ENCODE results near the gene CCL14.

Gene CCL14

GRCh38 chr17:36001110-36001771 is 14.7 kb upstream of the CCL14 start, which contains the start of gene CCL15:
TSS of gene CCL15 (minus strand) at chr17:36001553. CDS start at chr17:36001492, 61 bp downstream.
- H3K18ac ChIP-seq (ENCODE audit: low read length) = no peak within 1 kb of the TSS
- H3K4ac ChIP-seq (ENCODE audit: low read depth, low read length) = no peak within 1 kb of the TSS
- H3K79me2 ChIP-seq (ENCODE audit: control insufficient read depth, insufficient read depth, low read length, poor library complexity) = no peaks in the 10 kb centered on the region
- no peak within 1 kb of the TSS for H3K27ac ChIP-seq (ENCODE audit: low read depth, low read length)
- no peak within 1 kb of the TSS for H2BK12ac ChIP-seq (ENCODE audit: low read length)
- H3K23ac ChIP-seq (ENCODE audit: low read length) = no peak within 1 kb of the TSS
- no peak within 1 kb of the TSS for H3K4me3 ChIP-seq (ENCODE audit: low read depth, low read length)
- H3K14ac ChIP-seq (ENCODE audit: low read length) = no peak within 1 kb of the TSS
- H2AK5ac ChIP-seq (ENCODE audit: low read length) = no peak within 1 kb of the TSS
- no peak within 1 kb of the TSS for H2BK120ac ChIP-seq (ENCODE audit: insufficient read depth, low read length, poor library complexity)
- no peak for DNase-seq
- no peaks in the 10 kb centered on the region for H3K27me3 ChIP-seq (ENCODE audit: insufficient read depth, low read length)
- no peak within 1 kb of the TSS for H4K12ac ChIP-seq (ENCODE audit: low read depth, low read length)
- H3K36me3 ChIP-seq (ENCODE audit: control insufficient read depth in 1 of 2, insufficient read depth in 2 of 2, low read length in 2 of 2) = no peaks in the 10 kb centered on the region
- peak within 1 kb of the TSS; percentile 4 for H3K9ac ChIP-seq (ENCODE audit: low read length)
- no peaks in the 10 kb centered on the region for H3K4me1 ChIP-seq (ENCODE audit: control insufficient read depth in 1 of 2, insufficient read depth in 2 of 2, low read length in 2 of 2)
- H4K91ac ChIP-seq (ENCODE audit: low read depth, low read length) = no peak within 1 kb of the TSS
- H4K8ac ChIP-seq (ENCODE audit: low read depth, low read length) = no peak within 1 kb of the TSS
- H3K9me3 ChIP-seq (ENCODE audit: insufficient read depth, low read depth, low read length) = no peaks in the 10 kb centered on the region
- H2AFZ ChIP-seq (ENCODE audit: insufficient read depth, low read length, poor library complexity) = no peak within 1 kb of the TSS
- H3K79me1 ChIP-seq (ENCODE audit: low read length) = no peaks in the 10 kb centered on the region
- H3K4me2 ChIP-seq (ENCODE audit: low read length) = no peak within 1 kb of the TSS
- H2BK5ac ChIP-seq (ENCODE audit: low read depth, low read length, poor library complexity) = no peak within 1 kb of the TSS
- no CpG with 5 or more reads among the region's 6 CpGs for WGBS (ENCODE audit: extremely low coverage, insufficient coverage, insufficient read length)

- Histone ChIP-seq H3K9ac (ENCODE audit: low read length) (no peak overlapping the region), H3K4me2 (ENCODE audit: low read length) (no peak overlapping the region), H3K27ac (ENCODE audit: low read depth, low read length) (no peak overlapping the region), H3K79me1 (ENCODE audit: low read length) (no peaks in the 10 kb centered on the region), H4K12ac (ENCODE audit: low read depth, low read length) (no peak overlapping the region), H2AFZ (ENCODE audit: insufficient read depth, low read length, poor library complexity) (no peak overlapping the region), H3K4me3 (ENCODE audit: low read depth, low read length) (no peak overlapping the region), H2AK5ac (ENCODE audit: low read length) (no peak overlapping the region), H2BK5ac (ENCODE audit: low read depth, low read length, poor library complexity) (no peak overlapping the region), H3K27me3 (ENCODE audit: insufficient read depth, low read length) (no peaks in the 10 kb centered on the region), H4K8ac (ENCODE audit: low read depth, low read length) (no peak overlapping the region), H3K79me2 (ENCODE audit: control insufficient read depth, insufficient read depth, low read length, poor library complexity) (no peaks in the 10 kb centered on the region), H3K36me3 (ENCODE audit: control insufficient read depth in 1 of 2, insufficient read depth in 2 of 2, low read length in 2 of 2) (no peaks in the 10 kb centered on the region), H2BK120ac (ENCODE audit: insufficient read depth, low read length, poor library complexity) (no peak overlapping the region), H3K18ac (ENCODE audit: low read length) (no peak overlapping the region), H4K91ac (ENCODE audit: low read depth, low read length) (no peak overlapping the region), H3K23ac (ENCODE audit: low read length) (no peak overlapping the region), H3K4me1 (ENCODE audit: control insufficient read depth in 1 of 2, insufficient read depth in 2 of 2, low read length in 2 of 2) (no peaks in the 10 kb centered on the region), H3K9me3 (ENCODE audit: insufficient read depth, low read depth, low read length) (no peaks in the 10 kb centered on the region), H3K14ac (ENCODE audit: low read length) (no peak overlapping the region), H2BK12ac (ENCODE audit: low read length) (no peak overlapping the region), H3K4ac (ENCODE audit: low read depth, low read length) (no peak overlapping the region)
- WGBS (ENCODE audit: extremely low coverage, insufficient coverage, insufficient read length) = no CpG with 5 or more reads among the region's 6 CpGs
- DNase-seq = no peak
Measured at GRCh38 chr17:36000732-36001109, 14.2 kb upstream of the CCL14 start.

- H3K4me1 ChIP-seq (ENCODE audit: control insufficient read depth in 1 of 2, insufficient read depth in 2 of 2, low read length in 2 of 2) = no peaks in the 10 kb centered on the region
- no peaks in the 10 kb centered on the region for H3K79me2 ChIP-seq (ENCODE audit: control insufficient read depth, insufficient read depth, low read length, poor library complexity)
- no CpG with 5 or more reads among the region's 1 CpG for WGBS (ENCODE audit: extremely low coverage, insufficient coverage, insufficient read length)
Measured at GRCh38 chr17:35998756-35999155, 12.2 kb upstream of the CCL14 start.

GRCh38 chr17:35998018-35998545 is 11.6 kb upstream of the CCL14 start:
- DNase-seq = no peak

More at GRCh38 chr17:35998756-35999155, 12.2 kb upstream of the CCL14 start:
- no peaks in the 10 kb centered on the region for H3K9me3 ChIP-seq (ENCODE audit: insufficient read depth, low read depth, low read length)
- no peaks in the 10 kb centered on the region for H3K27me3 ChIP-seq (ENCODE audit: insufficient read depth, low read length)
- no peak overlapping the region for H2BK120ac ChIP-seq (ENCODE audit: insufficient read depth, low read length, poor library complexity)
- no peak for DNase-seq
- H3K9ac ChIP-seq (ENCODE audit: low read length) = no peak overlapping the region
- H3K23ac ChIP-seq (ENCODE audit: low read length) = no peak overlapping the region
- H3K79me1 ChIP-seq (ENCODE audit: low read length) = no peaks in the 10 kb centered on the region
- H2AFZ ChIP-seq (ENCODE audit: insufficient read depth, low read length, poor library complexity) = no peak overlapping the region
- no peak overlapping the region for H3K14ac ChIP-seq (ENCODE audit: low read length)
- no peak overlapping the region for H3K27ac ChIP-seq (ENCODE audit: low read depth, low read length)
- no peak overlapping the region for H3K4me2 ChIP-seq (ENCODE audit: low read length)
- H3K36me3 ChIP-seq (ENCODE audit: control insufficient read depth in 1 of 2, insufficient read depth in 2 of 2, low read length in 2 of 2) = no peaks in the 10 kb centered on the region
- no peak overlapping the region for H3K18ac ChIP-seq (ENCODE audit: low read length)
- no peak overlapping the region for H2AK5ac ChIP-seq (ENCODE audit: low read length)
- no peak overlapping the region for H4K12ac ChIP-seq (ENCODE audit: low read depth, low read length)
- H3K4me3 ChIP-seq (ENCODE audit: low read depth, low read length) = no peak overlapping the region
- H2BK12ac ChIP-seq (ENCODE audit: low read length) = no peak overlapping the region
- H3K4ac ChIP-seq (ENCODE audit: low read depth, low read length) = no peak overlapping the region
- no peak overlapping the region for H4K8ac ChIP-seq (ENCODE audit: low read depth, low read length)
- H4K91ac ChIP-seq (ENCODE audit: low read depth, low read length) = no peak overlapping the region
- H2BK5ac ChIP-seq (ENCODE audit: low read depth, low read length, poor library complexity) = no peak overlapping the region

More at GRCh38 chr17:35998018-35998545, 11.6 kb upstream of the CCL14 start:
- no peak overlapping the region for H4K8ac ChIP-seq (ENCODE audit: low read depth, low read length)
- no peak overlapping the region for H2AK5ac ChIP-seq (ENCODE audit: low read length)
- H2BK12ac ChIP-seq (ENCODE audit: low read length) = no peak overlapping the region
- no peak overlapping the region for H3K4ac ChIP-seq (ENCODE audit: low read depth, low read length)
- no peaks in the 10 kb centered on the region for H3K36me3 ChIP-seq (ENCODE audit: control insufficient read depth in 1 of 2, insufficient read depth in 2 of 2, low read length in 2 of 2)
- H3K14ac ChIP-seq (ENCODE audit: low read length) = no peak overlapping the region
- H2BK5ac ChIP-seq (ENCODE audit: low read depth, low read length, poor library complexity) = no peak overlapping the region
- H4K91ac ChIP-seq (ENCODE audit: low read depth, low read length) = no peak overlapping the region
- H3K23ac ChIP-seq (ENCODE audit: low read length) = no peak overlapping the region
- WGBS (ENCODE audit: extremely low coverage, insufficient coverage, insufficient read length) = no CpG with 5 or more reads among the region's 11 CpGs
- H3K9ac ChIP-seq (ENCODE audit: low read length) = no peak overlapping the region
- H2AFZ ChIP-seq (ENCODE audit: insufficient read depth, low read length, poor library complexity) = no peak overlapping the region
- no peak overlapping the region for H4K12ac ChIP-seq (ENCODE audit: low read depth, low read length)
- H3K18ac ChIP-seq (ENCODE audit: low read length) = no peak overlapping the region
- no peaks in the 10 kb centered on the region for H3K79me1 ChIP-seq (ENCODE audit: low read length)
- H3K4me3 ChIP-seq (ENCODE audit: low read depth, low read length) = no peak overlapping the region
- no peaks in the 10 kb centered on the region for H3K4me1 ChIP-seq (ENCODE audit: control insufficient read depth in 1 of 2, insufficient read depth in 2 of 2, low read length in 2 of 2)
- H3K27me3 ChIP-seq (ENCODE audit: insufficient read depth, low read length) = no peaks in the 10 kb centered on the region
- no peak overlapping the region for H2BK120ac ChIP-seq (ENCODE audit: insufficient read depth, low read length, poor library complexity)
- H3K27ac ChIP-seq (ENCODE audit: low read depth, low read length) = no peak overlapping the region
- H3K79me2 ChIP-seq (ENCODE audit: control insufficient read depth, insufficient read depth, low read length, poor library complexity) = no peaks in the 10 kb centered on the region
- H3K9me3 ChIP-seq (ENCODE audit: insufficient read depth, low read depth, low read length) = no peaks in the 10 kb centered on the region
- H3K4me2 ChIP-seq (ENCODE audit: low read length) = no peak overlapping the region
